GM23338 (cell line): ENCODE results near the gene PRDM1. TPM values are rescaled to one million over a fixed set of nuclear protein-coding genes. Genes with fewer than 3 reads are reported as not detected.

Source experiments
- ATAC-seq: fragments of 200-7000 bp; cut with Tn5 transposase; 3 replicates; pipeline ENCODE4 v1.9.1; 2020
- DNase-seq: peaks from one replicate; pipeline ENCODE4 v3.0.0-alpha.2; 2015; ENCODE audit warnings: low spot score
- H2AFZ ChIP-seq: fragments of 200-600 bp; sonication (generic); 2 replicates; pipeline ENCODE4 v1.8.0; 2016; ENCODE audit warnings: antibody characterized with exemption, mild to moderate bottlenecking, moderate library complexity
- H3F3A ChIP-seq: fragments of 200-600 bp; sonication (generic); replicated peaks from 2 replicates; pipeline ENCODE4 v1.8.0; 2017; ENCODE audit warnings: antibody characterized with exemption, mixed run types, low read depth
- H3K27ac ChIP-seq: fragments of 200-600 bp; sonication (generic); 2 replicates; pipeline ENCODE4 v1.6.1; 2016; ENCODE audit warnings: low read depth
- H3K27me3 ChIP-seq: fragments of 200-600 bp; sonication (generic); 2 replicates; pipeline ENCODE4 v1.8.0; 2016; ENCODE audit warnings: mild to moderate bottlenecking, mixed run types, moderate library complexity; ENCODE audit not compliant: insufficient read depth
- H3K36me3 ChIP-seq: fragments of 200-600 bp; sonication (generic); 2 replicates; pipeline ENCODE4 v1.8.0; 2016; ENCODE audit warnings: mild to moderate bottlenecking; ENCODE audit not compliant: insufficient read depth
- H3K4me1 ChIP-seq: fragments of 200-600 bp; sonication (generic); 2 replicates; pipeline ENCODE4 v1.8.0; 2016; ENCODE audit warnings: mild to moderate bottlenecking, moderate library complexity; ENCODE audit not compliant: insufficient read depth
- H3K4me2 ChIP-seq: fragments of 200-600 bp; sonication (generic); 2 replicates; pipeline ENCODE4 v1.7.1; 2017; ENCODE audit warnings: mixed run types
- H3K4me3 ChIP-seq: fragments of 200-600 bp; sonication (generic); 2 replicates; pipeline ENCODE4 v1.6.1; 2016; ENCODE audit warnings: mixed run types
- H3K79me2 ChIP-seq: fragments of 200-600 bp; sonication (generic); replicated peaks from 2 replicates; pipeline ENCODE4 v1.8.0; 2017; ENCODE audit warnings: mild to moderate bottlenecking; ENCODE audit not compliant: insufficient read depth
- H3K9me2 ChIP-seq: fragments of 200-600 bp; sonication (generic); 2 replicates; pipeline ENCODE4 v1.8.0; 2017; ENCODE audit not compliant: insufficient read depth
- H4K20me1 ChIP-seq: fragments of 200-600 bp; sonication (generic); replicated peaks from 2 replicates; pipeline ENCODE4 v1.8.0; 2017; ENCODE audit warnings: mild to moderate bottlenecking; ENCODE audit not compliant: insufficient read depth
- H3K27ac Mint-ChIP-seq: 2 replicates; pipeline ENCODE4 v1.8.0; 2020; ENCODE audit warnings: inconsistent platforms, mild to moderate bottlenecking, moderate library complexity, mixed read lengths
- H3K27me3 Mint-ChIP-seq: 3 replicates; pipeline ENCODE4 v1.8.0; 2022; ENCODE audit warnings: low read depth, mild to moderate bottlenecking, moderate library complexity, mixed read lengths, inconsistent platforms; ENCODE audit not compliant: insufficient read depth, poor library complexity
- H3K36me3 Mint-ChIP-seq: 3 replicates; pipeline ENCODE4 v1.8.0; 2021; ENCODE audit warnings: low read depth, mild to moderate bottlenecking, inconsistent platforms, moderate library complexity, mixed read lengths
- H3K4me1 Mint-ChIP-seq: 3 replicates; pipeline ENCODE4 v1.8.0; 2020; ENCODE audit warnings: mild to moderate bottlenecking, inconsistent platforms, mixed read lengths
- H3K4me3 Mint-ChIP-seq: 3 replicates; pipeline ENCODE4 v1.8.0; 2021; ENCODE audit warnings: moderate library complexity, mild to moderate bottlenecking, inconsistent platforms, mixed read lengths
- H3K9me3 Mint-ChIP-seq: 3 replicates; pipeline ENCODE4 v1.8.0; 2020; ENCODE audit warnings: moderate library complexity, mild to moderate bottlenecking, inconsistent platforms, mixed read lengths
- CREB1 ChIP-seq: fragments of 250-450 bp; sonication (Bioruptor Pico); IDR thresholded peaks from 2 replicates; pipeline ENCODE4 v1.5.0; 2020; ENCODE audit warnings: low read depth, mild to moderate bottlenecking, moderate library complexity
- CTCF ChIP-seq, 2 experiments: fragments of 200-600 bp in 1 of 2; sonication (generic) in 1 of 2; conservative IDR thresholded peaks; 2 replicates each; pipeline versions ENCODE4 v1.5.1 to v1.6.1; 2016 to 2017; ENCODE audit warnings: antibody characterized with exemption in 2 of 2, low read depth in 2 of 2, mild to moderate bottlenecking in 2 of 2, moderate library complexity in 1 of 2
- EZH2 ChIP-seq: fragments of 200-600 bp; sonication (generic); IDR thresholded peaks from one replicate; pipeline ENCODE4 v1.8.0; 2017; ENCODE audit warnings: antibody characterized with exemption, mild to moderate bottlenecking, low read depth; ENCODE audit not compliant: unreplicated experiment
- EZH2phosphoT487 ChIP-seq: fragments of 200-600 bp; sonication (generic); IDR thresholded peaks from one replicate; pipeline ENCODE4 v1.8.1; 2018; ENCODE audit warnings: antibody characterized with exemption; ENCODE audit not compliant: unreplicated experiment
- JUNB ChIP-seq: IDR thresholded peaks from one replicate; pipeline ENCODE4 v1.6.1; 2016; ENCODE audit warnings: antibody characterized with exemption; ENCODE audit not compliant: unreplicated experiment
- NANOG ChIP-seq: IDR thresholded peaks from 2 replicates; pipeline ENCODE4 v1.6.1; 2016; ENCODE audit warnings: antibody characterized with exemption, borderline replicate concordance
- POLR2AphosphoS5 ChIP-seq: IDR thresholded peaks from 2 replicates; pipeline ENCODE4 v1.6.1; 2016; ENCODE audit warnings: antibody characterized with exemption, low read depth
- REST ChIP-seq: IDR thresholded peaks from one replicate; pipeline ENCODE4 v1.6.1; 2018; ENCODE audit warnings: antibody characterized with exemption; ENCODE audit not compliant: unreplicated experiment
- STAT1 ChIP-seq: IDR thresholded peaks from one replicate; pipeline ENCODE4 v1.6.1; 2016; ENCODE audit warnings: antibody characterized with exemption; ENCODE audit not compliant: unreplicated experiment
- ZNF114 ChIP-seq: fragments of 250-450 bp; sonication (Bioruptor Pico); IDR thresholded peaks from 2 replicates; pipeline ENCODE4 v1.5.0; 2020; ENCODE audit warnings: mild to moderate bottlenecking, moderate library complexity
- ZNF331 ChIP-seq: fragments of 250-450 bp; sonication (Bioruptor Pico); IDR thresholded peaks from 2 replicates; pipeline ENCODE4 v1.5.0; 2020; ENCODE audit warnings: low read depth, mild to moderate bottlenecking, moderate library complexity
- polyA plus RNA-seq: library from polyadenylated mRNA; unstranded; fragments of >200 nt; fragmentation: Nextera tagmentation; extraction: Ambion mirVana; gene quantifications from 2 replicates; pipeline ENCODE4 v1.2.1, GENCODE V29; 2016
- total RNA-seq: library from RNA; depleted of rRNA; stranded (reverse); fragments of >200 nt; shearing (Covaris generic); gene quantifications from 2 replicates; pipeline ENCODE4 v1.2.3, GENCODE V29; 2014
- TF ChIP-seq, protein P1 (sequence below): IDR thresholded peaks from 2 replicates; pipeline ENCODE4 v1.6.1; 2016; ENCODE audit warnings: antibody characterized with exemption
- TF ChIP-seq, protein P2 (sequence below): fragments of 250-450 bp; sonication (Bioruptor Pico); IDR thresholded peaks from 2 replicates; pipeline ENCODE4 v1.5.0; 2020; ENCODE audit warnings: mild to moderate bottlenecking, moderate library complexity

Gene PRDM1
- total and polyA plus RNA-seq, 2 experiments from 2014 or later = 0.65 to 0.73 TPM

- Histone ChIP-seq H3K4me1 (peaks cover 25% of the 10 kb centered on the region), H3K36me3 (no peaks in the 10 kb centered on the region), H3K27me3 (peaks cover 35% of the 10 kb centered on the region), H4K20me1 (no peaks in the 10 kb centered on the region), H2AFZ (no peak overlapping the region), H3K9me2 (no peaks in the 10 kb centered on the region), H3K4me3 (no peak overlapping the region), H3F3A (no peaks in the 10 kb centered on the region), H3K27ac (no peak overlapping the region), H3K79me2 (no peaks in the 10 kb centered on the region), H3K4me2 (no peak overlapping the region)
- H3K27me3 Mint-ChIP-seq = peaks cover 31% of the 10 kb centered on the region
- no peak for ATAC-seq
- H3K4me3 Mint-ChIP-seq = no peak overlapping the region
- no peaks in the 10 kb centered on the region for H3K9me3 Mint-ChIP-seq
- DNase-seq = no peak
- no peaks in the 10 kb centered on the region for H3K36me3 Mint-ChIP-seq
- H3K4me1 Mint-ChIP-seq = peaks cover 36% of the 10 kb centered on the region
- TF ChIP-seq NANOG (no peak), REST (no peak), CREB1 (CRISPR knock-in tag) (no peak), EZH2phosphoT487 (no peak), STAT1 (no peak), CTCF (conservative IDR thresholded peaks at IDR 0.05; ENCODE audit: low read depth in 2 of 2) (no peak), POLR2AphosphoS5 (no peak), EZH2 (no peak), ZNF114 (no peak), JUNB (no peak), ZNF331 (no peak)
- TF ChIP-seq, protein P1, sequence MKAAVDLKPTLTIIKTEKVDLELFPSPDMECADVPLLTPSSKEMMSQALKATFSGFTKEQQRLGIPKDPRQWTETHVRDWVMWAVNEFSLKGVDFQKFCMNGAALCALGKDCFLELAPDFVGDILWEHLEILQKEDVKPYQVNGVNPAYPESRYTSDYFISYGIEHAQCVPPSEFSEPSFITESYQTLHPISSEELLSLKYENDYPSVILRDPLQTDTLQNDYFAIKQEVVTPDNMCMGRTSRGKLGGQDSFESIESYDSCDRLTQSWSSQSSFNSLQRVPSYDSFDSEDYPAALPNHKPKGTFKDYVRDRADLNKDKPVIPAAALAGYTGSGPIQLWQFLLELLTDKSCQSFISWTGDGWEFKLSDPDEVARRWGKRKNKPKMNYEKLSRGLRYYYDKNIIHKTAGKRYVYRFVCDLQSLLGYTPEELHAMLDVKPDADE = no peak
- TF ChIP-seq, protein P2, sequence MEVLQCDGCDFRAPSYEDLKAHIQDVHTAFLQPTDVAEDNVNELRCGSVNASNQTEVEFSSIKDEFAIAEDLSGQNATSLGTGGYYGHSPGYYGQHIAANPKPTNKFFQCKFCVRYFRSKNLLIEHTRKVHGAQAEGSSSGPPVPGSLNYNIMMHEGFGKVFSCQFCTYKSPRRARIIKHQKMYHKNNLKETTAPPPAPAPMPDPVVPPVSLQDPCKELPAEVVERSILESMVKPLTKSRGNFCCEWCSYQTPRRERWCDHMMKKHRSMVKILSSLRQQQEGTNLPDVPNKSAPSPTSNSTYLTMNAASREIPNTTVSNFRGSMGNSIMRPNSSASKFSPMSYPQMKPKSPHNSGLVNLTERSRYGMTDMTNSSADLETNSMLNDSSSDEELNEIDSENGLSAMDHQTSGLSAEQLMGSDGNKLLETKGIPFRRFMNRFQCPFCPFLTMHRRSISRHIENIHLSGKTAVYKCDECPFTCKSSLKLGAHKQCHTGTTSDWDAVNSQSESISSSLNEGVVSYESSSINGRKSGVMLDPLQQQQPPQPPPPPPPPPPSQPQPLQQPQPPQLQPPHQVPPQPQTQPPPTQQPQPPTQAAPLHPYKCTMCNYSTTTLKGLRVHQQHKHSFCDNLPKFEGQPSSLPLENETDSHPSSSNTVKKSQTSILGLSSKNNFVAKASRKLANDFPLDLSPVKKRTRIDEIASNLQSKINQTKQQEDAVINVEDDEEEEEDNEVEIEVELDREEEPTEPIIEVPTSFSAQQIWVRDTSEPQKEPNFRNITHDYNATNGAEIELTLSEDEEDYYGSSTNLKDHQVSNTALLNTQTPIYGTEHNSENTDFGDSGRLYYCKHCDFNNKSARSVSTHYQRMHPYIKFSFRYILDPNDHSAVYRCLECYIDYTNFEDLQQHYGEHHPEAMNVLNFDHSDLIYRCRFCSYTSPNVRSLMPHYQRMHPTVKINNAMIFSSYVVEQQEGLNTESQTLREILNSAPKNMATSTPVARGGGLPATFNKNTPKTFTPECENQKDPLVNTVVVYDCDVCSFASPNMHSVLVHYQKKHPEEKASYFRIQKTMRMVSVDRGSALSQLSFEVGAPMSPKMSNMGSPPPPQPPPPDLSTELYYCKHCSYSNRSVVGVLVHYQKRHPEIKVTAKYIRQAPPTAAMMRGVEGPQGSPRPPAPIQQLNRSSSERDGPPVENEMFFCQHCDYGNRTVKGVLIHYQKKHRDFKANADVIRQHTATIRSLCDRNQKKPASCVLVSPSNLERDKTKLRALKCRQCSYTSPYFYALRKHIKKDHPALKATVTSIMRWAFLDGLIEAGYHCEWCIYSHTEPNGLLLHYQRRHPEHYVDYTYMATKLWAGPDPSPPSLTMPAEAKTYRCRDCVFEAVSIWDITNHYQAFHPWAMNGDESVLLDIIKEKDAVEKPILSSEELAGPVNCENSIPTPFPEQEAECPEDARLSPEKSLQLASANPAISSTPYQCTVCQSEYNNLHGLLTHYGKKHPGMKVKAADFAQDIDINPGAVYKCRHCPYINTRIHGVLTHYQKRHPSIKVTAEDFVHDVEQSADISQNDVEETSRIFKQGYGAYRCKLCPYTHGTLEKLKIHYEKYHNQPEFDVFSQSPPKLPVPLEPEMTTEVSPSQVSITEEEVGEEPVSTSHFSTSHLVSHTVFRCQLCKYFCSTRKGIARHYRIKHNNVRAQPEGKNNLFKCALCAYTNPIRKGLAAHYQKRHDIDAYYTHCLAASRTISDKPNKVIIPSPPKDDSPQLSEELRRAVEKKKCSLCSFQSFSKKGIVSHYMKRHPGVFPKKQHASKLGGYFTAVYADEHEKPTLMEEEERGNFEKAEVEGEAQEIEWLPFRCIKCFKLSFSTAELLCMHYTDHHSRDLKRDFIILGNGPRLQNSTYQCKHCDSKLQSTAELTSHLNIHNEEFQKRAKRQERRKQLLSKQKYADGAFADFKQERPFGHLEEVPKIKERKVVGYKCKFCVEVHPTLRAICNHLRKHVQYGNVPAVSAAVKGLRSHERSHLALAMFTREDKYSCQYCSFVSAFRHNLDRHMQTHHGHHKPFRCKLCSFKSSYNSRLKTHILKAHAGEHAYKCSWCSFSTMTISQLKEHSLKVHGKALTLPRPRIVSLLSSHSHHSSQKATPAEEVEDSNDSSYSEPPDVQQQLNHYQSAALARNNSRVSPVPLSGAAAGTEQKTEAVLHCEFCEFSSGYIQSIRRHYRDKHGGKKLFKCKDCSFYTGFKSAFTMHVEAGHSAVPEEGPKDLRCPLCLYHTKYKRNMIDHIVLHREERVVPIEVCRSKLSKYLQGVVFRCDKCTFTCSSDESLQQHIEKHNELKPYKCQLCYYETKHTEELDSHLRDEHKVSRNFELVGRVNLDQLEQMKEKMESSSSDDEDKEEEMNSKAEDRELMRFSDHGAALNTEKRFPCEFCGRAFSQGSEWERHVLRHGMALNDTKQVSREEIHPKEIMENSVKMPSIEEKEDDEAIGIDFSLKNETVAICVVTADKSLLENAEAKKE (CRISPR knock-in tag) = no peak
- H3K27ac Mint-ChIP-seq = no peak overlapping the region
These were observed 2.5 kb upstream of the PRDM1 start for GRCh38 chr6:106083618-106084017.
